Measurements from ENCODE around the gene C9orf72. TPM values are rescaled to one million over a fixed set of nuclear protein-coding genes. Genes with fewer than 3 reads are reported as not detected.

Gene C9orf72, protein sequence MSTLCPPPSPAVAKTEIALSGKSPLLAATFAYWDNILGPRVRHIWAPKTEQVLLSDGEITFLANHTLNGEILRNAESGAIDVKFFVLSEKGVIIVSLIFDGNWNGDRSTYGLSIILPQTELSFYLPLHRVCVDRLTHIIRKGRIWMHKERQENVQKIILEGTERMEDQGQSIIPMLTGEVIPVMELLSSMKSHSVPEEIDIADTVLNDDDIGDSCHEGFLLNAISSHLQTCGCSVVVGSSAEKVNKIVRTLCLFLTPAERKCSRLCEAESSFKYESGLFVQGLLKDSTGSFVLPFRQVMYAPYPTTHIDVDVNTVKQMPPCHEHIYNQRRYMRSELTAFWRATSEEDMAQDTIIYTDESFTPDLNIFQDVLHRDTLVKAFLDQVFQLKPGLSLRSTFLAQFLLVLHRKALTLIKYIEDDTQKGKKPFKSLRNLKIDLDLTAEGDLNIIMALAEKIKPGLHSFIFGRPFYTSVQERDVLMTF
- 5.8 TPM in 2 replicates for total RNA-seq

DNA sequence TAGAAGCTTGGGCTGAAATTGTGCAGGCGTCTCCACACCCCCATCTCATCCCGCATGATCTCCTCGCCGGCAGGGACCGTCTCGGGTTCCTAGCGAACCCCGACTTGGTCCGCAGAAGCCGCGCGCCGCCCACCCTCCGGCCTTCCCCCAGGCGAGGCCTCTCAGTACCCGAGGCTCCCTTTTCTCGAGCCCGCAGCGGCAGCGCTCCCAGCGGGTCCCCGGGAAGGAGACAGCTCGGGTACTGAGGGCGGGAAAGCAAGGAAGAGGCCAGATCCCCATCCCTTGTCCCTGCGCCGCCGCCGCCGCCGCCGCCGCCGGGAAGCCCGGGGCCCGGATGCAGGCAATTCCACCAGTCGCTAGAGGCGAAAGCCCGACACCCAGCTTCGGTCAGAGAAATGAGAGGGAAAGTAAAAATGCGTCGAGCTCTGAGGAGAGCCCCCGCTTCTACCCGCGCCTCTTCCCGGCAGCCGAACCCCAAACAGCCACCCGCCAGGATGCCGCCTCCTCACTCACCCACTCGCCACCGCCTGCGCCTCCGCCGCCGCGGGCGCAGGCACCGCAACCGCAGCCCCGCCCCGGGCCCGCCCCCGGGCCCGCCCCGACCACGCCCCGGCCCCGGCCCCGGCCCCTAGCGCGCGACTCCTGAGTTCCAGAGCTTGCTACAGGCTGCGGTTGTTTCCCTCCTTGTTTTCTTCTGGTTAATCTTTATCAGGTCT is at the start of gene C9orf72:
Gene C9orf72, minus strand, starts transcription at position 564 of the 716 bp plus-strand sequence. CDS start 6,361 bp downstream, outside the sequence.

DNA sequence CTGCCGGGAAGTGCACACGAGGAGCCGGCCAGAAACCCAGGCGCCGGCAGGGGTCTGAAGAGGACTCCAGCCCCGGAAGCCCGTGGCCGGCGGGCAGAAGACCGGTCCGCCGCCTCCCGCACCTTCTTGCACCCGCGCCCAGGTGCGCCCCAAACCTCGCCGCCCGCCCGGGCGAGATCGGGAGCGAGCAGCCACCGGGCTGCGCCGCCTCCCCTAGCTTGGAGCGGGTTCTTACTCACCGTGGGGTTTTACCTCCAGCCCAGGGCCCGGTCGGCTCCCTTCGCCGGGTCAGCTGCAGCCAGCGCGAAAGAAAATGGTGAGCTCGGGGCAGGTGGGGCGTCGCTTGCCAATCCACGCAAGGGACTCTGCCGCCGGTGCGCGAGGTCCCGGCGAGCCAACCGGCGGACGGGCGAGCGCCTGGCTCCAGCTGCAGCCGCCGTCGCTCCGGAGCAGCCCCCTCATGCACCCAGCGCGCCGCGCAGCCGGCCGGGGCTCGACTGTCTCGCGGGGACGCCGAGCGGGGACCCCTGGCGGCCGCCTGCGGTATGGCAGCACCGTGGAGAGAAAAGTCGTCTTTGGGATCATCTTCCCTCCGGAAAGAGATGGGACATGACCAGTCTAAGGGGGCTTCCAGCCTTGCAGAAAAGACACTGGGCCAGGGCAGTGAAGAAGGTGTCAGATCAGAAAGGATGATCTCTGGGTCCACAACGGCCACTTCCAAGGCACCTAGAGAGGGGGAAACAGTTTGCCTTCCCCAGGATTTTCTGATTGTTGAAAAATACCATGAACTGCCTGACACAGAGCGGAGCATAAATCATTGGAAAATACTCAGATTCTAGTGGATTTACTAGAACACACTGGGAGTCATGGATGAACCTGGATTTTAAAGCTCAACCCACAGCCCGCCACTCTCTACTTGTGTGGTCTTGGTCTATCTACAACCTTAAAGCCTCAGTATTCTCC is 43.7 kb downstream of the C9orf72 start, which contains the start of gene MOB3B:
Gene MOB3B, minus strand, starts transcription at position 499 of the 963 bp plus-strand sequence. CDS start 74,264 bp downstream, outside the sequence.

DNA sequence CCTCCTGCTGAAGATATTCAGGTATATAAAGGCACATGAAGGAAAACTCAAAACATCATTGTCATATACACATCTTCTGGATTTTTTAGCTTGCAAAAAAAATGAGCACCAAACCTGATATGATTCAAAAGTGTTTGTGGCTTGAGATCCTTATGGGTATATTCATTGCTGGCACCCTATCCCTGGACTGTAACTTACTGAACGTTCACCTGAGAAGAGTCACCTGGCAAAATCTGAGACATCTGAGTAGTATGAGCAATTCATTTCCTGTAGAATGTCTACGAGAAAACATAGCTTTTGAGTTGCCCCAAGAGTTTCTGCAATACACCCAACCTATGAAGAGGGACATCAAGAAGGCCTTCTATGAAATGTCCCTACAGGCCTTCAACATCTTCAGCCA is 49.0 kb downstream of the C9orf72 start, which contains the start of gene IFNK:
Gene IFNK, plus strand, starts transcription at position 55 of the 400 bp plus-strand sequence. Its CDS starts 47 bp downstream, at position 102.

Other genes with a start within 250 kb of the C9orf72 start
- not detected in 2 replicates for gene IFNK, start 49.2 kb downstream of the C9orf72 start, total RNA-seq
- 0.16 and 0.18 TPM in 2 replicates for gene MOB3B, start 43.7 kb downstream of the C9orf72 start, total RNA-seq